CD14-positive monocyte (primary cell): Measurements from ENCODE around the gene TMEM61. TPM values are rescaled to one million over a fixed set of nuclear protein-coding genes. Genes with fewer than 3 reads are reported as not detected.
A peak's percentile ranks its signal among the peaks of the same experiment; 100 is the strongest.

Experiments used
- DNase-seq, 3 donors: peaks; one replicate each; pipeline ENCODE4 v3.0.0-alpha.2; 2011 to 2022
- H2AFZ ChIP-seq: 2 replicates; pipeline ENCODE4 v1.6.0; 2012; ENCODE audit warnings: mild to moderate bottlenecking, low read depth, low read length, inconsistent platforms; ENCODE audit not compliant: insufficient read depth, poor library complexity, severe bottlenecking
- H3K27ac ChIP-seq, 2 donors: 1 replicate in 1 of 2; 2 replicates in 1 of 2; pipeline ENCODE4 v1.5.1; 2012 to 2013; ENCODE audit warnings: low read length in 2 of 2, control low read depth in 1 of 2, inconsistent platforms in 1 of 2, low read depth in 1 of 2, mild to moderate bottlenecking in 1 of 2
- H3K27me3 ChIP-seq, 2 donors: one replicate each; pipeline versions ENCODE4 v1.6.0 to v1.6.1; 2011 to 2013; ENCODE audit warnings: low read length in 2 of 2; ENCODE audit not compliant: control insufficient read depth in 2 of 2, insufficient read depth in 2 of 2
- H3K36me3 ChIP-seq, 2 donors: replicated peaks in 1 of 2; 1 replicate in 1 of 2; 2 replicates in 1 of 2; pipeline versions ENCODE4 v1.5.1 to v1.6.1; 2012 to 2013; ENCODE audit warnings: low read length in 2 of 2, control low read depth in 1 of 2, inconsistent platforms in 1 of 2, mild to moderate bottlenecking in 1 of 2; ENCODE audit not compliant: insufficient read depth in 2 of 2, control insufficient read depth in 1 of 2
- H3K4me1 ChIP-seq, 2 donors: 1 replicate in 1 of 2; 2 replicates in 1 of 2; pipeline versions ENCODE4 v1.5.1 to v1.6.1; 2012 to 2013; ENCODE audit warnings: low read length in 2 of 2, control low read depth in 1 of 2, inconsistent platforms in 1 of 2, mild to moderate bottlenecking in 1 of 2, moderate library complexity in 1 of 2; ENCODE audit not compliant: insufficient read depth in 2 of 2, control insufficient read depth in 1 of 2
- H3K4me2 ChIP-seq: replicated peaks from 2 replicates; pipeline ENCODE3; 2012; ENCODE audit warnings: low read length, moderate library complexity, mild to moderate bottlenecking; ENCODE audit not compliant: poor library complexity, severe bottlenecking; ENCODE audit errors: extremely low read depth
- H3K4me3 ChIP-seq, 3 experiments: fragments of 200-600 bp in 1 of 3; sonication (generic) in 1 of 3; replicated peaks in 1 of 3; 1 replicate in 2 of 3; 2 replicates in 1 of 3; pipeline ENCODE4 v1.5.1; 2011 to 2013; ENCODE audit warnings: low read length in 3 of 3, mild to moderate bottlenecking in 3 of 3, control low read depth in 2 of 3, low read depth in 2 of 3, inconsistent platforms in 1 of 3, moderate library complexity in 1 of 3
- H3K79me2 ChIP-seq: 2 replicates; pipeline ENCODE4 v1.6.0; 2012; ENCODE audit warnings: mild to moderate bottlenecking, control low read depth, inconsistent platforms, low read length, moderate library complexity; ENCODE audit not compliant: insufficient read depth
- H3K9ac ChIP-seq: 2 replicates; pipeline ENCODE4 v1.6.0; 2017; ENCODE audit warnings: low read length, mild to moderate bottlenecking; ENCODE audit not compliant: insufficient read depth, poor library complexity, severe bottlenecking
- H3K9me3 ChIP-seq, 2 donors: replicated peaks in 1 of 2; 1 replicate in 1 of 2; 2 replicates in 1 of 2; pipeline versions ENCODE4 v1.5.1 to v1.6.1; 2012 to 2013; ENCODE audit warnings: low read length in 2 of 2, control low read depth in 1 of 2; ENCODE audit not compliant: control insufficient read depth in 1 of 2, insufficient read depth in 1 of 2
- H4K20me1 ChIP-seq: 2 replicates; pipeline ENCODE4 v1.6.0; 2012; ENCODE audit warnings: mild to moderate bottlenecking, low read length, control low read depth, moderate library complexity; ENCODE audit not compliant: insufficient read depth
- H3K27ac Mint-ChIP-seq, 7 donors: one replicate each; pipeline ENCODE4 v1.8.0; 2020; ENCODE audit warnings: mild to moderate bottlenecking in 7 of 7, mixed read lengths in 7 of 7, moderate library complexity in 6 of 7, inconsistent platforms in 2 of 7
- H3K27me3 Mint-ChIP-seq, 3 donors: one replicate each; pipeline ENCODE4 v1.8.0; 2021 to 2022; ENCODE audit warnings: low read depth in 3 of 3, mild to moderate bottlenecking in 3 of 3, mixed read lengths in 3 of 3, moderate library complexity in 3 of 3, inconsistent platforms in 1 of 3
- H3K36me3 Mint-ChIP-seq, 2 donors: one replicate each; pipeline ENCODE4 v1.8.0; 2020; ENCODE audit warnings: mixed read lengths in 2 of 2, inconsistent platforms in 1 of 2, mild to moderate bottlenecking in 1 of 2
- H3K4me1 Mint-ChIP-seq: one replicate; pipeline ENCODE4 v1.8.0; 2020; ENCODE audit warnings: mild to moderate bottlenecking, mixed read lengths
- H3K4me3 Mint-ChIP-seq, 2 donors: one replicate each; pipeline ENCODE4 v1.8.0; 2020; ENCODE audit warnings: mild to moderate bottlenecking in 2 of 2, mixed read lengths in 2 of 2, moderate library complexity in 1 of 2
- H3K9me3 Mint-ChIP-seq, 7 donors: one replicate each; pipeline ENCODE4 v1.8.0; 2020 to 2022; ENCODE audit warnings: mixed read lengths in 7 of 7, mild to moderate bottlenecking in 6 of 7, moderate library complexity in 6 of 7, inconsistent platforms in 2 of 7
- WGBS: methylation state at CpG from one replicate; pipeline ENCODE4 v1.1.5; 2013; ENCODE audit warnings: missing lambda C conversion rate; ENCODE audit not compliant: insufficient coverage; 5-methylcytosine and 5-hydroxymethylcytosine counted together
- intact Hi-C, 2 donors: fragments of 100-400 bp; cut with micrococcal nuclease; formaldehyde crosslinking; loops; one replicate each; pipeline versions ENCODE4 v1.15.0 to v1.15.1; 2023
- polyA plus RNA-seq, 3 donors: library from polyadenylated mRNA; depleted of rRNA in 1 of 3; unstranded in 2 of 3; stranded (reverse) in 1 of 3; fragments of 300-500 nt in 2 of 3; fragments of >200 nt in 1 of 3; fragmentation: Illumina TruSeq in 2 of 3; gene quantifications; 1 replicate in 2 of 3; 2 replicates in 1 of 3; pipeline ENCODE4 v1.2.3, GENCODE V29; 2012 to 2021
- TF ChIP-seq, protein P1 (sequence below): fragments of 200-600 bp; IDR thresholded peaks from one replicate; pipeline ENCODE4 v1.8.0; 2022; ENCODE audit warnings: antibody characterized with exemption, mild to moderate bottlenecking

The TMEM61 gene
- polyA plus RNA-seq, 3 donors = not detected

DNA sequence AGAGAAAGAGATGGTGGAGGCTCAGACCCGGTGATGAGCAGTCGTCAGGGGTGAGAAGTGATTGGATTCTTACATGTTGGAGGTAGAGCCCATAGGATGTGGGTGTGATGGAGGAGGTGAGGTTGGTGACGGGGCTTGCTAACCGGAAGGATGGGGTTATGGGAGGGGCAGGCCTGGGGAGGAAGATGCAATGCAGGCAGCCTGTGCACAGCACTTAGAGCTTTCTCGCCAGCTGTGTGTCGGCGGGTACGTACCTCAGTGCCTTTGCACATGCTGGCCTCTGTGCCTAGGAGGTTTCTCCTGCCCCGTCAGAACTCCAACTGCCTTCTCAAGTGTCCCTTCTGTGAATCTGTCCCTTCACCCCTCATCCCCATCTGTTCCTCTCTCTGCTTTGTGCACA is 15.4 kb downstream of the TMEM61 start:
- H3K4me3 Mint-ChIP-seq = peak overlapping the region in 1 of 2 donors; percentile 77
- no peak for DNase-seq
- H3K36me3 Mint-ChIP-seq = peaks cover 0 to 3% of the 10 kb centered on the region in 2 donors
- no peak overlapping the region for H3K4me3 ChIP-seq
- H3K36me3 ChIP-seq = no peaks in the 10 kb centered on the region
- 71% methylated on average over 9 of the region's 9 CpGs for WGBS
- peaks cover 38 to 59% (median 40%) of the 10 kb centered on the region in 3 donors for H3K27me3 Mint-ChIP-seq
- H3K4me1 Mint-ChIP-seq = peaks cover 17% of the 10 kb centered on the region
- intact Hi-C loops = loop anchor here (2.0 kb wide), 2 partner anchors 43 to 51 kb away; no protein-coding TSS in a partner anchor
- H4K20me1 ChIP-seq = no peaks in the 10 kb centered on the region
- no peak overlapping the region for H3K4me2 ChIP-seq
- TF ChIP-seq, protein P1, sequence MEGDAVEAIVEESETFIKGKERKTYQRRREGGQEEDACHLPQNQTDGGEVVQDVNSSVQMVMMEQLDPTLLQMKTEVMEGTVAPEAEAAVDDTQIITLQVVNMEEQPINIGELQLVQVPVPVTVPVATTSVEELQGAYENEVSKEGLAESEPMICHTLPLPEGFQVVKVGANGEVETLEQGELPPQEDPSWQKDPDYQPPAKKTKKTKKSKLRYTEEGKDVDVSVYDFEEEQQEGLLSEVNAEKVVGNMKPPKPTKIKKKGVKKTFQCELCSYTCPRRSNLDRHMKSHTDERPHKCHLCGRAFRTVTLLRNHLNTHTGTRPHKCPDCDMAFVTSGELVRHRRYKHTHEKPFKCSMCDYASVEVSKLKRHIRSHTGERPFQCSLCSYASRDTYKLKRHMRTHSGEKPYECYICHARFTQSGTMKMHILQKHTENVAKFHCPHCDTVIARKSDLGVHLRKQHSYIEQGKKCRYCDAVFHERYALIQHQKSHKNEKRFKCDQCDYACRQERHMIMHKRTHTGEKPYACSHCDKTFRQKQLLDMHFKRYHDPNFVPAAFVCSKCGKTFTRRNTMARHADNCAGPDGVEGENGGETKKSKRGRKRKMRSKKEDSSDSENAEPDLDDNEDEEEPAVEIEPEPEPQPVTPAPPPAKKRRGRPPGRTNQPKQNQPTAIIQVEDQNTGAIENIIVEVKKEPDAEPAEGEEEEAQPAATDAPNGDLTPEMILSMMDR = no peak
- H3K79me2 ChIP-seq = no peaks in the 10 kb centered on the region
- peak overlapping the region in 3 of 7 donors; percentile 4 to 57 (median 6) for H3K27ac Mint-ChIP-seq
- H3K4me1 ChIP-seq = peaks cover 9 to 16% of the 10 kb centered on the region in 2 donors
- H2AFZ ChIP-seq = peak overlapping the region; percentile 42
- H3K27ac ChIP-seq = no peak overlapping the region
- H3K9ac ChIP-seq = no peak overlapping the region
- peaks cover 0 to 6% (median 0%) of the 10 kb centered on the region in 7 donors for H3K9me3 Mint-ChIP-seq
- H3K9me3 ChIP-seq = peaks cover 0 to 9% of the 10 kb centered on the region in 2 donors
- peaks cover 14 to 43% of the 10 kb centered on the region in 2 donors for H3K27me3 ChIP-seq

DNA sequence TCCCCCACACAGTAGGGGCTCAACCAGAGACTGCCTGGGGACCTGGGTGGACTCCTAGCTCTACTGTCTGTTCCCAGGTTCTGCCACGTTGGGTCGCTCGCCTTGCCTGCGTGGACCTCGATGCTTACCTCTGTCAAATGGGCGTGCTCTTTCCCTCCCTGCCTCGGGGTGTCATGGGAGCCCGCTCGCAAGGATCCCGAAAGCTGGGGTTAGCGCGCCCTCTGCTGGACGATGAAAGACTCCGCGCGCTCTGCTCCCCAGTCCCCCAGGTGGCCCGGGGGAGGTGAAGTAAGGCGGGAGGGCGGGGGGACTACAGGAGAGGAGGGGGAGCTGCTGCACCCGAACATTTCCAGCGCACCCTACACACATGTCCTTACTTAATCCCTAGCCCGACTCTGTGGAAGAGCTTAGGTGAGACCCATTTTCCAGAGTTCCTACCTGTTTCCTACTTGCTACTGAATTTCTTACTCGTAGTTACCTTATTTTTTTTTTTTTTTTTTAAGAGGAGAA is 16.0 kb downstream of the TMEM61 start:
- Mint-ChIP-seq H3K9me3 (peaks cover 0 to 6% (median 0%) of the 10 kb centered on the region in 7 donors), H3K27me3 (peaks cover 38 to 59% (median 40%) of the 10 kb centered on the region in 3 donors), H3K36me3 (peaks cover 0 to 3% of the 10 kb centered on the region in 2 donors), H3K4me1 (peaks cover 17% of the 10 kb centered on the region), H3K27ac (peak overlapping the region in 4 of 7 donors; percentile 24 to 71 (median 55)), H3K4me3 (peak overlapping the region in 1 of 2 donors; percentile 77)
- Histone ChIP-seq H3K4me3 (no peak overlapping the region), H3K27me3 (peaks cover 14 to 43% of the 10 kb centered on the region in 2 donors), H3K9ac (no peak overlapping the region), H3K9me3 (peaks cover 0 to 9% of the 10 kb centered on the region in 2 donors), H3K4me2 (peak overlapping the region; percentile 5), H3K36me3 (no peaks in the 10 kb centered on the region), H3K27ac (no peak overlapping the region), H3K4me1 (peaks cover 9 to 16% of the 10 kb centered on the region in 2 donors), H4K20me1 (no peaks in the 10 kb centered on the region), H3K79me2 (no peaks in the 10 kb centered on the region), H2AFZ (peak overlapping the region; percentile 42)
- intact Hi-C loops = loop anchor here in 1 of 2 donors (2.0 kb wide), 1 partner anchor 52 kb away; no protein-coding TSS in a partner anchor
- WGBS = 7% methylated on average over 9 of the region's 23 CpGs
- peak; percentile 64 to 77 (median 70) for DNase-seq
- TF ChIP-seq, protein P1 = peak; percentile 94
